Heart left ventricle (tissue), 13 donors: Measurements from ENCODE around the gene NDST1.

Source experiments
- CTCF ChIP-seq, 12 donors: fragments of 200-600 bp; sonication (generic) in 4 of 12; IDR thresholded peaks; one replicate each; pipeline versions ENCODE4 v1.5.0 to v1.8.0; 2018 to 2022; ENCODE audit warnings: antibody characterized with exemption in 12 of 12, mild to moderate bottlenecking in 5 of 12
- POLR2A ChIP-seq, 2 donors: fragments of 450-650 bp; IDR thresholded peaks; one replicate each; pipeline ENCODE4 v1.6.1; 2017; ENCODE audit warnings: antibody characterized with exemption in 2 of 2, mild to moderate bottlenecking in 2 of 2, moderate library complexity in 2 of 2
- donor health status: ischemic (EF 13 %, LVEDD 7.1; RV severe dilation, severe dysfunction).
- donor health status: DM: no; HTN: yes; CAD: no.
- donor health status: DM: no; HTN: no; CAD: no.
- donor health status: ischemic (EF 25% LVEDD 6.9; RV normal size, moderate dysfunction).
- donor health status: ischemic (EF 25% LVEDD 5.7; RV mildly dilated, moderate dysfunction).
- donor health status: ischemic (EF 35%, LVEDD 5.7; RV mildly dilated, moderate dysfunction).
- donor health status: nonischemic (EF 11% LVEDD 7.7; RV severe dilation, severe dysfunction).
- donor health status: DM: yes; HTN: yes; CAD: no.
- donor health status: PGD.
- donor health status: ischemic (EF 29% LVEDD 5.4; RV normal size, mild dysfunction).
- donor health status: nonischemic (EF 23%, LVEDD 6.1; RV moderate dilation, normal function).

- TF ChIP-seq POLR2A (IDR thresholded peaks at IDR 0.05) (no peak), CTCF (IDR thresholded peaks at IDR 0.05) (no peak)
These were observed 18.3 kb upstream of the NDST1 start for GRCh38 chr5:150489360-150490295.
